ENCODE data around the gene PARD3B.

The PARD3B gene

GRCh38 chr2:205043285-205043684, 498.0 kb downstream of the PARD3B start:
- Histone ChIP-seq H3F3A (ENCODE audit: control insufficient read depth, insufficient read depth) (no peaks in the 10 kb centered on the region), H3K27ac (ENCODE audit: low read depth, low read length) (no peak overlapping the region), H3K4me2 (ENCODE audit: low read length) (no peak overlapping the region), H3K4me1 (ENCODE audit: control insufficient read depth, low read length) (no peaks in the 10 kb centered on the region), H3K79me2 (ENCODE audit: control insufficient read depth, low read length) (no peaks in the 10 kb centered on the region), H3K36me3 (ENCODE audit: control insufficient read depth, low read length) (no peaks in the 10 kb centered on the region), H3K27me3 (ENCODE audit: control insufficient read depth, low read length) (no peaks in the 10 kb centered on the region), H3K9me2 (replicated peaks; ENCODE audit: control insufficient read depth, low read length) (no peaks in the 10 kb centered on the region), H3K4me3 (ENCODE audit: low read length) (no peak overlapping the region), H3K9me3 (ENCODE audit: control insufficient read depth, insufficient read depth, low read length) (no peaks in the 10 kb centered on the region), H4K20me1 (ENCODE audit: control insufficient read depth, insufficient read depth, low read depth, low read length) (no peaks in the 10 kb centered on the region)
- TF ChIP-seq EZH2phosphoT487 (IDR thresholded peaks at IDR 0.05; ENCODE audit: borderline replicate concordance, low read length): no peak
- TF ChIP-seq CTCF (IDR thresholded peaks at IDR 0.05; ENCODE audit: low read depth, low read length, poor library complexity, severe bottlenecking): no peak

DNA sequence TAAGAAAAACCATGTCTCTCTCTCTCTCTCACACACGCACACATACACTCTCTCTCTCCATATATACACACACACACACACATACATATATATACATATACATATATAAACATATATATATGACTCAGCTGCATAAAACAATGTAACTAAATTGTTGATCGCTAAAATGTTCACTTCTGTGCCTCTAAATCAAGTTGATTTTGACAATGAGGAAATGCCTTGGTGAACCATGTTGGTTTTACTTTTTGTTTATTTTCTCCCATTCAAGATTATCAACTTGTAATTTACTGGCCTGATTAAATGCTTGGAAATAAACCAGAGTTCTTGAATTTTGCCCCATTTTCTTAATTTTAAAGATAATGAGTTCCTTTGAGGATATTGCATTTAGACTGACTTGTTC, 500.4 kb downstream of the PARD3B start:
- H3K4me1 ChIP-seq (ENCODE audit: control insufficient read depth, low read length): no peaks in the 10 kb centered on the region
- H3K9me2 ChIP-seq (replicated peaks; ENCODE audit: control insufficient read depth, low read length): no peaks in the 10 kb centered on the region
- no peaks in the 10 kb centered on the region for H3K27me3 ChIP-seq (ENCODE audit: control insufficient read depth, low read length)
- no peaks in the 10 kb centered on the region for H3K9me3 ChIP-seq (ENCODE audit: control insufficient read depth, insufficient read depth, low read length)
- H3K4me2 ChIP-seq (ENCODE audit: low read length): no peak overlapping the region
- no peak overlapping the region for H3K27ac ChIP-seq (ENCODE audit: low read depth, low read length)
- H3K4me3 ChIP-seq (ENCODE audit: low read length): no peak overlapping the region
- no peaks in the 10 kb centered on the region for H3K79me2 ChIP-seq (ENCODE audit: control insufficient read depth, low read length)
- TF ChIP-seq EZH2phosphoT487 (IDR thresholded peaks at IDR 0.05; ENCODE audit: borderline replicate concordance, low read length) (no peak), CTCF (IDR thresholded peaks at IDR 0.05; ENCODE audit: low read depth, low read length, poor library complexity, severe bottlenecking) (no peak)
- no peaks in the 10 kb centered on the region for H3F3A ChIP-seq (ENCODE audit: control insufficient read depth, insufficient read depth)
- no peaks in the 10 kb centered on the region for H4K20me1 ChIP-seq (ENCODE audit: control insufficient read depth, insufficient read depth, low read depth, low read length)
- H3K36me3 ChIP-seq (ENCODE audit: control insufficient read depth, low read length): no peaks in the 10 kb centered on the region

- no peak for TF ChIP-seq EZH2phosphoT487 (IDR thresholded peaks at IDR 0.05; ENCODE audit: borderline replicate concordance, low read length)
- no peak for TF ChIP-seq CTCF (IDR thresholded peaks at IDR 0.05; ENCODE audit: low read depth, low read length, poor library complexity, severe bottlenecking)
- Histone ChIP-seq H4K20me1 (ENCODE audit: control insufficient read depth, insufficient read depth, low read depth, low read length) (no peaks in the 10 kb centered on the region), H3K4me2 (ENCODE audit: low read length) (no peak overlapping the region), H3F3A (ENCODE audit: control insufficient read depth, insufficient read depth) (no peaks in the 10 kb centered on the region), H3K79me2 (ENCODE audit: control insufficient read depth, low read length) (no peaks in the 10 kb centered on the region), H3K27me3 (ENCODE audit: control insufficient read depth, low read length) (no peaks in the 10 kb centered on the region), H3K27ac (ENCODE audit: low read depth, low read length) (no peak overlapping the region), H3K4me3 (ENCODE audit: low read length) (no peak overlapping the region), H3K36me3 (ENCODE audit: control insufficient read depth, low read length) (no peaks in the 10 kb centered on the region), H3K9me3 (ENCODE audit: control insufficient read depth, insufficient read depth, low read length) (no peaks in the 10 kb centered on the region), H3K9me2 (replicated peaks; ENCODE audit: control insufficient read depth, low read length) (no peaks in the 10 kb centered on the region), H3K4me1 (ENCODE audit: control insufficient read depth, low read length) (no peaks in the 10 kb centered on the region)
Observed at GRCh38 chr2:205047273-205047839, 502.1 kb downstream of the PARD3B start.
